HG03558 (cell line): ENCODE results near the gene GUF1.
A peak's percentile ranks its signal among the peaks of the same experiment; 100 is the strongest.

Source experiments
- ATAC-seq: cut with Tn5 transposase; IDR thresholded peaks from one replicate; pipeline ENCODE4 v1.9.1; 2021; ENCODE audit warnings: moderate number of reproducible peaks; ENCODE audit not compliant: unreplicated experiment; ENCODE audit errors: extremely low read depth

The GUF1 gene

GRCh38 chr4:44678094-44679041 lies at the start of gene GUF1:
TSS of gene GUF1 (plus strand) at chr4:44678420. CDS start at chr4:44678623, 203 bp downstream.
- ATAC-seq = peak; percentile 96

- peak; percentile 85 for ATAC-seq
Observed at GRCh38 chr4:44629280-44629866, 48.8 kb upstream of the GUF1 start.

GRCh38 chr4:44632089-44632488 lies 46.1 kb upstream of the GUF1 start:
- no peak for ATAC-seq

DNA sequence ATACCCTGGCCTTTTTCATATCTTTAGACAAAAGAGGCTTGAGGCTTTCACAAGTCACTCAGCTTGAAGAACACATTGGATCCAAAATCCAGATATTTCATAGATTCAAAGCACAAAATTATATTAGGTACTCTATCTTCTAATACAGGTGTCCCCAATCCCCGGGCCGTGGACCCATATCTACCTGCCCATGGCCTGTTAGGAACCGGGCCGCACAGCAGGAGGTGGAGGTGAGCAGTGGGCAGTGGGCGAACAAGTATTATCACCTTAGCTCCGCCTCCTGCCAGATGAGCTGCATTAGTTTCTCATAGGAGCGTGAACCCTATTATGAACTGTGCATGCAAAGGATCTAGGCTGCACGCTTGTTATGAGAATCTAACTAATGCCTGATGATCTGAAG lies 45.5 kb upstream of the GUF1 start:
- ATAC-seq = no peak

- no peak for ATAC-seq
Observed at GRCh38 chr4:44638091-44638490, 40.1 kb upstream of the GUF1 start.

DNA sequence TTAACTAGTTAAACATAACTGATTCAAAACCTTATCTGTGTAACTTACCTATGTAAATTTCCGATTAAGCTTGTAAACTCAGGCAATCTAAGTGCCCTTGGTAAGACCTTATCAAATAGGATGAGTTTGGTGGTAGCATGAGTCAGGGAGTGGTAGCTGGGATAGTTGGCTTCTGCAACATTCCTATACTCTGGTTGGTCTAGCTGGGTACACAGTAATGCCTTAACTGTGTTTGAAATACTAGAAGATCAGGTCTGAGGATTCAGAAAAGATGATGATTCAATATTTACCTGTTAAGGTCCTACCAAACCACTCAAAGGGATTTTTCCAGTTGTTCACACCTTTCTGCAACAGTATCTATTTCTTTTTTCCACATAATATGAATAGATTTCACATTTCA lies 32.1 kb upstream of the GUF1 start:
- ATAC-seq = no peak

GRCh38 chr4:44651425-44651824 lies 26.8 kb upstream of the GUF1 start, which contains the start of gene YIPF7:
TSS of gene YIPF7 (minus strand) at chr4:44651625. CDS start at chr4:44650100, 1,525 bp downstream.
- no peak for ATAC-seq

DNA sequence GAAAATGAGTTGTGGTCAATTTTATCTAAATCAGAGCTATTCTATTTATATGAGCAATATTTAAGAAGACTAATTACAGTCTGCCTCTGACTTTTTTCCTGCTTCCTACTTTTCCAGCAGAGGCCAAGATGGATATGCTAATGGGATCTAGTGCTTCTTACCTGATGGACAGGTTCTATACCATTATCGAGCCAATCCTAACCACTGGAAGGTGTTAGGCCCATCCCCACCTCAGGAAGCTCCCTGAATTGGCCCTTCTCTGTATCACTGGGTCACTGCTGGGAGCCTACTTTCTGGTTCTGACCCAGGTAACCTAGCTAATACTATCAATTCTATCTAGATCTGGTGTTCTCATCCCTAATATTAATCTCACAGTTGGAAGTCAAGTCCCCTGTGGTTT lies 26.2 kb upstream of the GUF1 start:
- no peak for ATAC-seq

DNA sequence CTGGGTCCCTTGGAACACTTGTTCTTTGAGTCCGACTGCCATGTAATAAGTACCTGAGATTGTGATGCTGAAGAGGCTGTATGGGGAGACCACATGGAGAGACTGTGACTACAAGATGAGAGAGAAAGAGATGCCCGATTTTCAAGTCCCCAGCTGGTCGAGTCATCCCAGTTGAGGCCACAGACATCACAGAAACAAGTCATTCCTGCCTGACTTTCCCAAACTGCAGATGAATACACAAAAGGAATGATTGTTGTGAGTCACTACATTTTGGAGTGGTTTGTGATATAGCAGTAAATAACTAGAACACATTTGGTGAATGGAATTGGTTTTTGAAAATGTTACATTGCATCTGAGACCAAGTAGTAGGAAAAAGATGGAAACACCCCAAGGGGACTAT lies 17.8 kb upstream of the GUF1 start:
- ATAC-seq = no peak

- ATAC-seq = no peak
Observed at GRCh38 chr4:44661940-44662622, 16.1 kb upstream of the GUF1 start.

GRCh38 chr4:44662623-44663005 lies 15.6 kb upstream of the GUF1 start:
- ATAC-seq = no peak

GRCh38 chr4:44663539-44664263 lies 14.5 kb upstream of the GUF1 start:
- ATAC-seq = no peak

DNA sequence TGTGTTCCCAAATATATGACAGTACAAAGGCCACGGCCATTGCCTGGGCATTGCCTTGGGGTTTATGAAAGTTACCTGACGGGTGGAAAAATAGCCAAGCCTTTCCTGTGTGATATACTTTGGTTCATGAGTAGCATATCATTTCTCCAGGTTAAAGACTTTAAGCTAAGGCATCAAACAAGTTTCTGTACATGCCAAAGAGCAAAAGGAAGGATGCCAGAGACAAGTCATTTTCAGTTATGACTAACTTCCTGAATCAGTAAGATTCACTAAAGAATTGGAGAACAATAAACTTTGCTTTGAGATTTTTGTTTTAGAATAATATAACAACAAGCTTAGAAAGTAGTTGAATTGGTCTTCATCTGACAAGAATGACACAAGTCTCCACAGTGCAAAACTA lies 9.7 kb upstream of the GUF1 start:
- ATAC-seq = no peak

DNA sequence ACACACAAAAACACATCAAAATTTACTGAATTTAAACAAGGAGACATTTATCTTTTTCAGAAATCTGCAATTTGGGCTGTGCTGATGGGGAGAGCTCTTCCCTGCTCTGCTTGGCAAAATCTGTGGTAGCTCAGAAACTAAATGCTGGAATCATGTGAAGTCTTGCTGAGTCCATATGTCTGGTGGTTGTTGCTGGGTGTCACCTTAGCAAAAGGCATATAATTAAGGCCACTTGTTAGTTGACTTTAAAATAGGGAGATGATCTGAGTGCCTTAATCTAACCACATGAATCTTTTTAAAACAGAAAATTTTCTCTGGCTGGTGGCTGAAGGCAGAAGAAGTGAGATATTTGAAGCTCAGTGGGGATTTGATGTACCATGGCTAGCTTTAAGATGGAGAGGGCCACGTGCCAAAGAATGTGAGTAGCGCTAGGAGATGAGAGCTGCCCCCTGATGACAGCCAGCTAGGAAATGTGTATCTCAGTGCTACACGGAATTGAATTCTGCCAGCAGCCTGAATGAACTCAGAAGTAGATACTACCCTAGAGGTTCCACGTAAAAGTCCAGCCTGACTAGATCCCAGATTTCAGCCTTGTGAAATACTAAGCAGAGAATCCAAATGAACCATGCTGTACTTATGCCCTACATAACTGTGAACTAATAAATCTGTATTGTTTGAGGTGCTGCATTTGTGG lies 7.6 kb upstream of the GUF1 start:
- ATAC-seq = no peak

DNA sequence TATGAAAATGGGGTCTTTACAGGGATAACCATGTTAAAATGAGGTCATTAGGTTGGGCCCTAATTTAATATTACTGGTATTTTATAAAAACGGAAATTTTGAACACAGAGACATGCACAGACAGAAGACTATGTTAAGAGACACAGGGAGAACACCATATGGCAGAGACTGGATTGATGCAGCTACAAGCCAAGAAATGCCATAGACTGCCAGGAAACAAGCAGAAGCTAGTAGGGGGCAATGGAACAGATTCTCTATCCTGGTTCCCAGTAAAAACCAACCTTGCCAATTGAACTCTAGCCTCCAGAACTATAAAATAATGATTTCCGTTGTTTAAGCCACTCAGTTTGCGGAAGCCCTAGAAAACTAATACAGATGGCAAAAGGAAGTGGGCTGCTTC lies 6.6 kb upstream of the GUF1 start:
- no peak for ATAC-seq

DNA sequence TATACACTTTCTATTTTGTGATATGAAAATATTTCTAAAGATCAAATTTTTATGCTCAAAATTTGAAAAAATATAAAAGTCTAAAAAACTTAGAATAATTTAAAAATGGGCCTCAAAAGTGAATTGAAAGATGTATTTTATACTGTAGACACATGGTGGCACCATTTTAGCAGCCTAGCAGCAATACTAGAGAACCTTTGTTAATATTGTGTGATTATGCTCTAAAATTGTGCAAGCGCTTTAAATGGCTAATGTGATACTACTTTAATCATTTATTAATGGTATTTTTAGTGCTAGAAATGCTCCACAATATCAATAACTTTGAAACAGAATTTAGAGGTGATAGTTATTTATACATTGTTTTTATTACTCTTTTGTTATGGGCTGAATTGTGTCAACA lies 3.7 kb upstream of the GUF1 start:
- ATAC-seq = no peak

- ATAC-seq = no peak
Observed at GRCh38 chr4:44675366-44675765, 2.9 kb upstream of the GUF1 start.

DNA sequence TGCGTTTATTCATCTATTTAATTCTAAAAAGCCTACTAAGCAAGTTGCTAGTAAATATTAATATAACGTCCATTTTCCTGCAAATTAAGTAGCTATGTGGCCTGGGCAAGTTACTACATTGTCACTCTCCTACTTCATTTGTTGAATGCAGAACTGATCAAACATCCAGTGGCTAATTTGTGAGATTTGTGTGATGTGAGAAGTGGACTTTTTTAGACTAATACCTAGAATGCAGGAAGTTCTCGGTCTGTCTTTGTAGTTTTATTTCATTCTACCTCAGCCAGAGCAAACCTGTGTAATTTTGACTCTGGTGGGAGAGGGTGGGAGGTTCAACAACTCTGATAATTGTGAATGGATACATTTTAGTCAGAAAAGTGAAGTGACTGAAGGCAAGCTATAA lies 840 bp downstream of the GUF1 start:
- ATAC-seq = no peak

DNA sequence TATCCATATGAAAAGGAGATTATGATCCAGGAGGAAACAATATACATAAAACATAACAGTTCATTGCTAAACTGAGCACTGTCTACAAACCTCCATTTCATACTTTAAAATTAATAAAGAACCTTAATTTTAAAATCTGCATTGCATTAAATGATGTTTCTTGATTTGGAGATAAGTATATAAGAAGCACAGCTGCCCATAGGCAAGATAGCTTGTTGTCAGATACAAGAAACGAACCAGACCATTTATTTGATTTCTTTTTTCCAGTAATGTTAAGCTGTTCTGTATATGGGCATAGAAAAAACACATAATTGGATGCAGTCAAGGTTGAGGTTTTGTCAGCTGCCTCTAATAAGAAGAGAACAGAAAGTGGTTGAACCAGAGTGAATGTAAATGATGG lies 6.4 kb downstream of the GUF1 start:
- no peak for ATAC-seq

- no peak for ATAC-seq
Observed at GRCh38 chr4:44700427-44700826, 22.2 kb downstream of the GUF1 start.
